GM21825 (cell line): ENCODE measurements around the gene OCEL1.
"Not testable (repeated sequence)": the region's sequence is repeated elsewhere in the genome, so short reads cannot be mapped to it uniquely, and the experiment has no call there.

Experiments
- ATAC-seq: cut with Tn5 transposase; IDR thresholded peaks from one replicate; pipeline ENCODE4 v1.9.1; 2021; ENCODE audit warnings: mild to moderate bottlenecking, moderate library complexity; ENCODE audit not compliant: unreplicated experiment

Gene OCEL1

DNA sequence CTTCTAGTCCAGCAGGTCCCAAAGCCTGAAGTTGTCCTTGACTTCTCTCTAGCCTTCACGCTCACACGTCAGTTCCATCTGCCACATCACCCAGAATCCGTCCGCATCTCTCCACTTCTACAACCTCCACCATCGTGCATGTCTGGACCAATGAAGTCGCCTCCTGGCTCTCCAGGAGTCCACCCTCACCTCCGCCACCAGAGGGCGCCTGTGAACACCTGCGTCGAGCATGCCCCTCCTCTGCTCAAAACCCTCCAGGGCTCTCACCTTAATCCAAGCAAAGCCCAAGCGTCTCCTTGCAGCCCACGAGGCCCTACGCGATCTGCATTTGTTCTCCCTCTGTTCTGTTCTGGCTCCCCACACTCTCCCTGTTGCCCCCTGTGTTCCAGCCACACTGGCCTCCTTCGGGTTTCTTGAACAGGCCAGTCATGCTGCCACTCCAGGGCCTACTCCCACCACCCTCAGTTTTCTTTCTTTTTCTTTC lies 34.9 kb downstream of the OCEL1 start:
- ATAC-seq = peak; percentile 70

GRCh38 chr19:17262557-17262956 lies 36.5 kb downstream of the OCEL1 start:
- no peak for ATAC-seq

DNA sequence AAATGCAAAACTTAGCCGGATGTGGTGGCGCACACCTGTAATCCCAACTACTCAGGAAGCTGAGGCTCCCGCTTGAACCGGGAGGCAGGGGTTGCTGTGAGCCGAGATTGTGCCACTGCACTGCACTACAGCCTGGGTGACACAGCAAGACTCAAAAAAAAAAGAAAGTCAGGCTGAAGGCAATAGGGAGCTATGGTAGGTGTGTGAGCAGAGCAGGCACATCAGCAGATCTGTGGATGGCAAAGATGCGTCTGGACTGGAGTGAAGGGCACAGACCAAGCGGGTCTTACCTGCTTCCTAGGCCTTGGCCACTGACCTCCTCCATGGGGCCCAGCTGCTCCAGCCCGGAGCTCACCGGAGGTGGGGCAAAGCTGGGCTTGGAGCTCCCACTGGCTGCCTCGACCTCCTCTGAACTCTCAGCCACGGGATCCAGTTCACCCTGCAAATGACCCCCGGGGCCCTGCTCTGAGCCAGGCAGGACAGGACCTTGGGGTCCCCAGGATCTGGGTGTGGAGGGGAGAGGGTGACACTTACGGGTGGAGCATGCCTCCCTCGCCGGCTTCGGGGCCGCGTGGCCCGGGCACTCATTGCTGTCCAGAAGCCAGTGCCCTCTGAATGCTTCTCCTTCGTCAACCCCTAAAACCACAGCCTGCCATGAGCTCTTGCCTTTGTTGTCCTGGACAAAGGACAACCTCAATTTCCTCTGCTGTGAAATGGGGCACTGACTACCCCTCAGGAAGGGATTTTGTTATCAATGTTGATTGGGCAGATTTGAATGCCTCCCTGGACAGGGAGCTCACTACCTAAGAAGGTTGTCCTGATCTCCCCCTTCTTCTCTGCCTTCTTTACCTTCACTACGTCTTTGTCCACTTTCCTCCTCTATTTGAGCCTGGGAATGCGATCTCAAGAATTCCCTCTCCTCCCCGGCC lies 38.0 kb downstream of the OCEL1 start:
- no peak for ATAC-seq

GRCh38 chr19:17264641-17264979 lies 38.6 kb downstream of the OCEL1 start, which contains the start of gene USHBP1:
Gene USHBP1, minus strand, starts transcription at chr19:17264745. Its CDS starts 446 bp downstream, at chr19:17264299.
- ATAC-seq = no peak

DNA sequence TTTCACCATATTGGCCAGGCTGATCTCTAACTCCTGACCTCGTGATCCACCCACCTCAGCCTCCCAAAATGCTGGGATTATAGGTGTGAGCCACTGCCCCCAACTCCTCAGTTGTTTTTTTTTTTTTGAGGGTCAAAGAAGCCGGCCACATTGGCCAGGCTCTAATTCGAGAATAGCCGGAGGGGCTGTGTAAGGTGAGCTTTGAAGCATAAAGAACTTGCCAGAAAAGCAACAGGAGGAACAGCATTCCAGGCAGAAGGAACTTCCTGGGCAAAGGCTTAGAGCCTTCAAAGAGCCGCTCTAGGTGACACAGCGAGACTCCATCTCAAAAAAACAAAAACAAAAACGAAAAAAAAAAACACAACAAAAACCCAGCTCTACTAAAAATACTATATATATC lies 40.0 kb downstream of the OCEL1 start:
- ATAC-seq = no peak

GRCh38 chr19:17266589-17266974 lies 40.6 kb downstream of the OCEL1 start:
- no peak for ATAC-seq

GRCh38 chr19:17266975-17267788 lies 41.2 kb downstream of the OCEL1 start, which contains the start of gene BABAM1:
Gene BABAM1, plus strand, starts transcription at chr19:17267443. Its CDS starts 1,364 bp downstream, at chr19:17268807.
- ATAC-seq = peak; percentile 84

GRCh38 chr19:17268754-17269153 lies 42.7 kb downstream of the OCEL1 start:
- ATAC-seq = no peak

DNA sequence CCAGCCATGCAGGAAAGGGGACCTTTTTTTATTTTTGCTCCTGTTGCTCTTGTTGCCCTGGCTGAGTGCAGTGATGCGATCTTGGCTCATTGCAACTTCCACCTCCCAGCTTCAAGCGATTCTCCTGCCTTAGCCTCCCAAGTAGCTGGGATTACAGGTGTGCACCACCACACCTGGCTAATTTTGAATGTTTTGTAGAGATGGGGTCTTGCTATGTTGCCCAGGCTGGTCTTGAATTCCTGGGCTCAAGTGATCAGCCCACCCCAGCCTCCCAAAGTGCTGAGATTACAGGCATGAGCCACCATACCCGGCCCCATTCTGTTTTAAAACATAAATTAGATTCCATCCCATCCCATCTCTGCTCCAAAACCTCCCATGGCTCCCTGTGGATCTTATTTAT lies 48.9 kb downstream of the OCEL1 start:
- not testable (repeated sequence) for ATAC-seq

DNA sequence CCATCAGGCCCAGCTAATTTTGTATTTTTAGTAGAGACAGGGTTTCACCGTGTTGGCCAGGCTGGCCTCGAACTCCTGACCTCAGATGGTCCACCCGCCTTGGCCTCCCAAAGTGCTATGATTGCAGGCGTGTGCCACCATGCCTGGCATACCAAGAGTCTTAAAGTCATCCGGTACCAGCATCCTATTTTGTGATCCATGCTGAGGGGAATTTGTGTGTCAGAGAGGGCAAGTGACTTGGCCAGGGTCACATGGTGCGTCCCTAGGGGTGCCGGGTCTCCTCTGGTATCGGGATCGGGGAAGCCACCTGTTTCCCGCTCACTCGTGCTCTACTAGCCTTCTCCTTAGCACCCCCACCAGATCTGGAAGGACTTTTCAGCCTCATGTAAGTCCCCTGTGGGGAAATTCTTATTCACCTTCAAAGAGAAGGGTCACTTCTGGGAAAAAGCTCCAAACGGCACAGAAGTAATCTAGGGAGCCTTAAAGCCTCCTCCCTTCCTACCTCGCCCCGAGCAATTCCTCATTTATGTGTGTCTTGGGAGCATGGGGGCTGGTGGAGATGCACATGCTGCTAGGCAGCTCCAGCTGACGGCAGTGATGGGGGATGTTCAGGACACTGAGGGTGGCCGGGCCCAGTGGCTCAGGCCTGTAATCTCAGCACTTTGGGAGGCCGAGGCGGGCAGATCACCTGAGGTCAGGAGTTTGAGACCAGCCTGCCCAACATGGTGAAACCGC lies 49.6 kb downstream of the OCEL1 start:
- no peak for ATAC-seq
